Pancreas (tissue), 10 donors: ENCODE results near the gene TTC5. TPM values are rescaled to one million over a fixed set of nuclear protein-coding genes. Genes with fewer than 3 reads are reported as not detected.

Source experiments
- ATAC-seq, 4 donors: fragments of 200-7000 bp; cut with Tn5 transposase; one replicate each; pipeline versions ENCODE4 v1.8.0 to v1.9.1; 2020; ENCODE audit warnings: mild to moderate bottlenecking in 4 of 4, moderate library complexity in 4 of 4
- DNase-seq, 6 donors: peaks; one replicate each; pipeline ENCODE4 v3.0.0-alpha.2; 2020
- FAIRE-seq: peaks from 2 replicates; lab custom pipeline; 2012; peaks lifted over from hg19 to GRCh38; lab: Jason Lieb, UNC
- H3K27ac ChIP-seq, 4 donors: fragments of 200-600 bp; sonication (generic); 1 replicate in 3 of 4; 2 replicates in 1 of 4; pipeline versions ENCODE4 v1.5.0 to v1.8.0; 2020
- H3K27me3 ChIP-seq, 4 donors: fragments of 200-600 bp; one replicate each; pipeline ENCODE4 v1.8.0; 2021
- H3K36me3 ChIP-seq, 3 donors: fragments of 200-600 bp; sonication (generic) in 1 of 3; one replicate each; pipeline versions ENCODE4 v1.5.0 to v1.8.0; 2020 to 2021
- H3K4me1 ChIP-seq, 3 donors: fragments of 200-600 bp; one replicate each; pipeline ENCODE4 v1.8.0; 2021
- H3K4me3 ChIP-seq, 4 donors: fragments of 200-600 bp; sonication (generic) in 2 of 4; one replicate each; pipeline versions ENCODE4 v1.5.0 to v1.8.0; 2020 to 2021
- H3K9me3 ChIP-seq, 4 donors: fragments of 200-600 bp; one replicate each; pipeline ENCODE4 v1.8.0; 2021
- WGBS, 2 donors: extraction: QIAGEN DNeasy Blood & Tissue Kit; methylation state at CpG; one replicate each; pipeline ENCODE4 v1.1.7; 2013; 5-methylcytosine and 5-hydroxymethylcytosine counted together
- intact Hi-C, 3 donors: fragments of 100-400 bp; cut with DNase I; formaldehyde crosslinking; loops; one replicate each; pipeline versions ENCODE4 v1.11.1 to v1.14.2; 2022
- polyA plus RNA-seq, 2 donors: library from polyadenylated mRNA; stranded (reverse); fragments of 200-250 nt; gene quantifications; one replicate each; pipeline ENCODE4 v1.2.3, GENCODE V29; 2013
- total RNA-seq, 6 donors: library from RNA; stranded (reverse); fragmentation: NEBNext Ultra II Directional in 4 of 6; extraction: Animal tissue kit (Norgen Biotek cat#: 25700) in 4 of 6; gene quantifications; one replicate each; pipeline versions ENCODE4 v1.2.1 to v1.2.4, GENCODE V29; 2021 to 2023
- TF ChIP-seq, protein P1 (sequence below), 4 donors: fragments of 200-600 bp; sonication (generic) in 3 of 4; IDR thresholded peaks; one replicate each; pipeline versions ENCODE4 v1.5.0 to v1.8.0; 2021; ENCODE audit warnings: antibody characterized with exemption in 4 of 4
- donor health status: healthy with polysubstance abuse.
- donor health status: DM: no; HTN: no; CAD: no; lungs with moderate emphysema.
- donor health status: DM: no; HTN: no; CAD: no.
- donor health status: control.
- donor health status: control.
- donor health status: Bipolar disorder and iron deficiency.
- donor health status: DM: yes; HTN: yes; CAD: no.
- donor health status: DM: no; HTN: no; CAD: no.
- donor health status: DM: no; HTN: no; CAD: no.
- donor health status: DM: yes; HTN: yes; CAD: no.

Gene TTC5, protein sequence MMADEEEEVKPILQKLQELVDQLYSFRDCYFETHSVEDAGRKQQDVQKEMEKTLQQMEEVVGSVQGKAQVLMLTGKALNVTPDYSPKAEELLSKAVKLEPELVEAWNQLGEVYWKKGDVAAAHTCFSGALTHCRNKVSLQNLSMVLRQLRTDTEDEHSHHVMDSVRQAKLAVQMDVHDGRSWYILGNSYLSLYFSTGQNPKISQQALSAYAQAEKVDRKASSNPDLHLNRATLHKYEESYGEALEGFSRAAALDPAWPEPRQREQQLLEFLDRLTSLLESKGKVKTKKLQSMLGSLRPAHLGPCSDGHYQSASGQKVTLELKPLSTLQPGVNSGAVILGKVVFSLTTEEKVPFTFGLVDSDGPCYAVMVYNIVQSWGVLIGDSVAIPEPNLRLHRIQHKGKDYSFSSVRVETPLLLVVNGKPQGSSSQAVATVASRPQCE
- total RNA-seq (10 to 100 TPM in 1 of 6 donors, 1 to 10 TPM in 5; 6.9 to 12.9 (median 7.7) TPM), polyA plus RNA-seq (1 to 10 TPM; 3.7 to 5.1 TPM)

DNA sequence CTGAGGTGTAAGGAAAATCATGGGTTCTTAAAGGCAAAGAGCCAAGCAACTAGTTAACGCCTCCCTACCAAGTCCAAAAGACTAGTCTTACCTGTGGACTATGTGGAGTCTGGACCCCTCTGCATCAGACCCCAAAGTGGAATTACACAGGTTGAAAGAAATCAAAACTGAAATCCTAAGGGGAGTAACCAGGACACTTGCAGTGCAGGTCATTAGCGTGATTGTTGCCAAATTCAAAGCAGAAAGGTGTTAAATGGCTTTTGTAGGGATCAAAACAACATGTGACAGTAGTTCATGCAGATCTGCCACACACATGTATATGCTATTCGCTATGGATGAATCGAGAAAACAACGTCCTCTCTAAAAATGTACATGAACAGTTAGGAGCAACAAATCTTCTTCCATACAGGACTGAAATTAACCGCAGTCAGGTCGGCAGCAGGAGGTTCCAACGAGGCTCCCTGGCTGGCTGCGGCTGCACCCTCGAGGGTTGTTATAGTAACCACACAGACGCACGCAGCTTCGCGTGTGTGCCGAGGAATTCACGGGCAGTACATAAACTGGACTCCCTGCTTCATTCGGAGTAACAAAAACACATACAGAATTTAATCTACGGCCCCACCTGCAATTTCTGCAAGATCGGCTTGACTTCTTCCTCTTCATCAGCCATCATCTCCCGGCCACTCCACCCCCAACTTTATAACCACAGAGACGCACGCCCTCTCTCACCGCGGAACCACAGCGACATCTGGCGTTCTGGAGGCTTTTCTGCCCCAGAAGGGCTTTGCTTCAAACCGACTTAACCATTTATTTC is at the start of gene TTC5:
TSS of gene TTC5 (minus strand) at position 687 of the 814 bp plus-strand sequence. CDS start at position 673, 14 bp downstream.
- Histone ChIP-seq H3K27me3 (no peaks in the 10 kb centered on the region), H3K4me1 (peaks cover 7 to 9% (median 9%) of the 10 kb centered on the region in 3 donors), H3K9me3 (no peaks in the 10 kb centered on the region), H3K4me3 (peak within 1 kb of the TSS; percentile 26 to 86 (median 59)), H3K36me3 (peaks cover 0 to 6% (median 0%) of the 10 kb centered on the region in 3 donors), H3K27ac (peak within 1 kb of the TSS in 2 of 4 donors; percentile 35 to 56)
- intact Hi-C loops: no loop called here
- TF ChIP-seq, protein P1, sequence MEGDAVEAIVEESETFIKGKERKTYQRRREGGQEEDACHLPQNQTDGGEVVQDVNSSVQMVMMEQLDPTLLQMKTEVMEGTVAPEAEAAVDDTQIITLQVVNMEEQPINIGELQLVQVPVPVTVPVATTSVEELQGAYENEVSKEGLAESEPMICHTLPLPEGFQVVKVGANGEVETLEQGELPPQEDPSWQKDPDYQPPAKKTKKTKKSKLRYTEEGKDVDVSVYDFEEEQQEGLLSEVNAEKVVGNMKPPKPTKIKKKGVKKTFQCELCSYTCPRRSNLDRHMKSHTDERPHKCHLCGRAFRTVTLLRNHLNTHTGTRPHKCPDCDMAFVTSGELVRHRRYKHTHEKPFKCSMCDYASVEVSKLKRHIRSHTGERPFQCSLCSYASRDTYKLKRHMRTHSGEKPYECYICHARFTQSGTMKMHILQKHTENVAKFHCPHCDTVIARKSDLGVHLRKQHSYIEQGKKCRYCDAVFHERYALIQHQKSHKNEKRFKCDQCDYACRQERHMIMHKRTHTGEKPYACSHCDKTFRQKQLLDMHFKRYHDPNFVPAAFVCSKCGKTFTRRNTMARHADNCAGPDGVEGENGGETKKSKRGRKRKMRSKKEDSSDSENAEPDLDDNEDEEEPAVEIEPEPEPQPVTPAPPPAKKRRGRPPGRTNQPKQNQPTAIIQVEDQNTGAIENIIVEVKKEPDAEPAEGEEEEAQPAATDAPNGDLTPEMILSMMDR (IDR thresholded peaks at IDR 0.05): peak; percentile 65 to 83 (median 78)
- DNase-seq (peak; percentile 77 to 90 (median 82)), ATAC-seq (peak; percentile 98 to 100 (median 100)), FAIRE-seq (peak; percentile 60)
- 0 to 1% methylated on average over 27 of the region's 27 CpGs for WGBS, 2 donors

- intact Hi-C loops: no loop called here
- H3K27ac ChIP-seq: no peak overlapping the region
- ATAC-seq (no peak), DNase-seq (no peak), FAIRE-seq (no peak)
- peaks cover 4 to 29% (median 7%) of the 10 kb centered on the region in 3 donors for H3K36me3 ChIP-seq
- H3K9me3 ChIP-seq: no peaks in the 10 kb centered on the region
- H3K4me1 ChIP-seq: no peaks in the 10 kb centered on the region
- H3K4me3 ChIP-seq: no peak overlapping the region
- no peaks in the 10 kb centered on the region for H3K27me3 ChIP-seq
- TF ChIP-seq, protein P1 (IDR thresholded peaks at IDR 0.05): no peak
Observed at GRCh38 chr14:20350860-20351259, 45.1 kb upstream of the TTC5 start.

DNA sequence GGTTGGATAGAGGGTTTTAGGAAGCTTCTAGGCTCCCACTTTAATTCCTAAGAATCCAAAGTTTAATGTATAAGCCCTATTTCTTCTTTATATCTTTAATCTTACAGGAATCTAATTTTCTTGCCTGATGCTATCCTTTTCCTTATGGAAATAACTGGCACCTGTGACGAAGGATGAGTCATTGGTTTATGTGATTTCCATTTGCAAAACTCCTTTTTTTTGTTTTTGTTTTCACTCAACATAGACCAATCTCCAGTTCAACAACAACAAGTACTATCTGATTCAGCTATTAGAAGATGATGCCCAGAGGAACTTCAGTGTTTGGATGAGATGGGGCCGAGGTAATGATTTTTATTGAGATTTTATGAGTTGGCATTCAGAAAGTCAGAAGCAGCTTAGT is 44.5 kb upstream of the TTC5 start:
- FAIRE-seq: no peak
- peaks cover 4 to 29% (median 7%) of the 10 kb centered on the region in 3 donors for H3K36me3 ChIP-seq
- H3K27ac ChIP-seq: no peak overlapping the region
- no peaks in the 10 kb centered on the region for H3K4me1 ChIP-seq
- no peaks in the 10 kb centered on the region for H3K9me3 ChIP-seq
- WGBS, 2 donors: 96 to 100% methylated on average over 2 of the region's 2 CpGs
- no peak for DNase-seq
- intact Hi-C loops: no loop called here
- ATAC-seq: no peak
- no peaks in the 10 kb centered on the region for H3K27me3 ChIP-seq
- no peak overlapping the region for H3K4me3 ChIP-seq
- TF ChIP-seq, protein P1 (IDR thresholded peaks at IDR 0.05): no peak

GRCh38 chr14:20347747-20348146 is 42.0 kb upstream of the TTC5 start:
- no peak for ATAC-seq
- Histone ChIP-seq H3K27me3 (no peaks in the 10 kb centered on the region), H3K4me3 (no peak overlapping the region), H3K27ac (no peak overlapping the region), H3K4me1 (peaks cover 0 to 9% (median 4%) of the 10 kb centered on the region in 3 donors), H3K9me3 (no peaks in the 10 kb centered on the region), H3K36me3 (peaks cover 0 to 7% (median 4%) of the 10 kb centered on the region in 3 donors)
- no peak for FAIRE-seq
- intact Hi-C loops: no loop called here
- WGBS, 2 donors: 94 to 96% methylated on average over 3 of the region's 3 CpGs
- DNase-seq: no peak
- TF ChIP-seq, protein P1 (IDR thresholded peaks at IDR 0.05): no peak
